Activated naive CD4-positive, alpha-beta T cell treated with anti-CD3 and anti-CD28 coated beads for 36 hours (primary cell): Measurements from ENCODE around the gene HUS1B. TPM values are rescaled to one million over a fixed set of nuclear protein-coding genes. Genes with fewer than 3 reads are reported as not detected.

Experiments used
- CTCF ChIA-PET: fragments of 350-600 bp; sonication (Branson Sonifier 250); formaldehyde crosslinking; loops from one replicate; lab custom pipeline; 2021; ENCODE audit warnings: antibody characterized with exemption; lab: Charles Lee
- DNase-seq: peaks from one replicate; pipeline ENCODE4 v3.0.0-alpha.2; 2020
- H3K27ac Mint-ChIP-seq: one replicate; pipeline ENCODE4 v1.8.0; 2021; ENCODE audit warnings: mild to moderate bottlenecking, mixed read lengths
- H3K27me3 Mint-ChIP-seq: one replicate; pipeline ENCODE4 v1.8.0; 2021; ENCODE audit warnings: low read depth, mixed read lengths
- H3K36me3 Mint-ChIP-seq: one replicate; pipeline ENCODE4 v1.8.0; 2021; ENCODE audit warnings: low read depth, mixed read lengths
- H3K4me1 Mint-ChIP-seq: one replicate; pipeline ENCODE4 v1.8.0; 2021; ENCODE audit warnings: low read depth, mixed read lengths
- H3K4me3 Mint-ChIP-seq: one replicate; pipeline ENCODE4 v1.8.0; 2021; ENCODE audit warnings: mild to moderate bottlenecking, moderate library complexity, mixed read lengths
- H3K9me3 Mint-ChIP-seq: one replicate; pipeline ENCODE4 v1.8.0; 2021; ENCODE audit warnings: mixed read lengths
- intact Hi-C: fragments of 100-400 bp; cut with micrococcal nuclease; formaldehyde crosslinking; loops from one replicate; pipeline ENCODE4 v1.15.1; 2023
- total RNA-seq, 2 experiments: library from RNA; stranded (reverse); gene quantifications; one replicate each; pipeline ENCODE4 v1.2.3, GENCODE V29; 2021

The HUS1B gene
- total RNA-seq, 2 experiments from 2014 or later = 0.67 to 1.2 TPM

- H3K9me3 Mint-ChIP-seq = no peaks in the 10 kb centered on the region
- H3K36me3 Mint-ChIP-seq = peaks cover 12% of the 10 kb centered on the region
- no peak overlapping the region for H3K4me3 Mint-ChIP-seq
- intact Hi-C loops = no loop called here
- H3K27me3 Mint-ChIP-seq = no peaks in the 10 kb centered on the region
- peak; percentile 25 for DNase-seq
- no peak overlapping the region for H3K27ac Mint-ChIP-seq
- CTCF ChIA-PET = interaction anchor here (0.8 to 1.5 kb wide), 2 partner anchors 82 to 104 kb away, joined by 3 to 4 read pairs; no protein-coding TSS in a partner anchor
- H3K4me1 Mint-ChIP-seq = no peaks in the 10 kb centered on the region
These were observed 39.3 kb downstream of the HUS1B start for GRCh38 chr6:617456-618100.

GRCh38 chr6:613981-614380, 42.9 kb downstream of the HUS1B start:
- peaks cover 4% of the 10 kb centered on the region for H3K4me1 Mint-ChIP-seq
- peaks cover 13% of the 10 kb centered on the region for H3K36me3 Mint-ChIP-seq
- no peak for DNase-seq
- intact Hi-C loops = no loop called here
- no peaks in the 10 kb centered on the region for H3K9me3 Mint-ChIP-seq
- CTCF ChIA-PET = interaction anchor here (1.4 kb wide), 1 partner anchor 20 kb away, joined by 3 read pairs; no protein-coding TSS in a partner anchor
- no peaks in the 10 kb centered on the region for H3K27me3 Mint-ChIP-seq
- no peak overlapping the region for H3K27ac Mint-ChIP-seq
- no peak overlapping the region for H3K4me3 Mint-ChIP-seq

- H3K4me1 Mint-ChIP-seq = peaks cover 4% of the 10 kb centered on the region
- no peak overlapping the region for H3K4me3 Mint-ChIP-seq
- no peaks in the 10 kb centered on the region for H3K27me3 Mint-ChIP-seq
- H3K36me3 Mint-ChIP-seq = peaks cover 14% of the 10 kb centered on the region
- no peak for DNase-seq
- no peak overlapping the region for H3K27ac Mint-ChIP-seq
- CTCF ChIA-PET = no interaction called here
- H3K9me3 Mint-ChIP-seq = no peaks in the 10 kb centered on the region
- intact Hi-C loops = no loop called here
These were observed 45.0 kb downstream of the HUS1B start for GRCh38 chr6:611928-612327.

DNA sequence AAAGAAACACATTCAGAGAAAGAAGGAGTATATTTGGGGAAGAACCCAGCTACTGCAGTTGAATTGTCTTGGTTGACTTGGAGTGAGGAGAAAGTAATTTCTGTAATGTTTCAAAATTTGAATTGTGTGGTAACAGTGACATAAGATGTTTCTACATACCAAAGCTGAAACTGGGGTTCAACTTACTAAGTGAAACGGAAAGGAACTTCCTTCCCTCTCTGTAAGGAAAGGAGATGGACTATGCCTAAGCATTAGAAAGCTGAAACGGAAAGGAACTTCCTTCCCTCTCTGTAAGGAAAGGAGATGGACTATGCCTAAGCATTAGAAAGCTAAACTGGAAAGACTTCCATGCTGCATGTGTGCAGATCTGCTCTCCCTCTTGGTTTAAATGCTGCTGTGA, 46.0 kb downstream of the HUS1B start:
- intact Hi-C loops = no loop called here
- CTCF ChIA-PET = no interaction called here
- Mint-ChIP-seq H3K4me1 (peaks cover 4% of the 10 kb centered on the region), H3K27me3 (no peaks in the 10 kb centered on the region), H3K4me3 (no peak overlapping the region), H3K36me3 (peaks cover 20% of the 10 kb centered on the region), H3K9me3 (peaks cover 1% of the 10 kb centered on the region), H3K27ac (no peak overlapping the region)
- DNase-seq = no peak

- H3K4me3 Mint-ChIP-seq = no peak overlapping the region
- intact Hi-C loops = no loop called here
- H3K27ac Mint-ChIP-seq = no peak overlapping the region
- no peak for DNase-seq
- peaks cover 1% of the 10 kb centered on the region for H3K9me3 Mint-ChIP-seq
- CTCF ChIA-PET = no interaction called here
- no peaks in the 10 kb centered on the region for H3K27me3 Mint-ChIP-seq
- H3K36me3 Mint-ChIP-seq = peaks cover 22% of the 10 kb centered on the region
- peaks cover 4% of the 10 kb centered on the region for H3K4me1 Mint-ChIP-seq
These were observed 47.0 kb downstream of the HUS1B start for GRCh38 chr6:609905-610304.

- no peak overlapping the region for H3K4me3 Mint-ChIP-seq
- DNase-seq = no peak
- intact Hi-C loops = no loop called here
These were observed 50.0 kb downstream of the HUS1B start for GRCh38 chr6:606829-607379.

More at GRCh38 chr6:606829-607379, 50.0 kb downstream of the HUS1B start:
- Mint-ChIP-seq H3K36me3 (peaks cover 21% of the 10 kb centered on the region), H3K27ac (no peak overlapping the region), H3K4me1 (peaks cover 4% of the 10 kb centered on the region), H3K27me3 (no peaks in the 10 kb centered on the region), H3K9me3 (peaks cover 1% of the 10 kb centered on the region)
- CTCF ChIA-PET = interaction anchor here (1.7 kb wide), 1 partner anchor 13 kb away, joined by 8 read pairs; no protein-coding TSS in a partner anchor

Other genes with a start within 250 kb of the HUS1B start
- 10 to 100 TPM; 23.3 to 24.9 TPM for gene EXOC2, start 36.0 kb upstream of the HUS1B start, total RNA-seq